CD14-positive monocyte (primary cell): ENCODE data around the gene FTH1. TPM values are rescaled to one million over a fixed set of nuclear protein-coding genes. Genes with fewer than 3 reads are reported as not detected.

Experiments
- DNase-seq, 3 donors: peaks; one replicate each; pipeline ENCODE4 v3.0.0-alpha.2; 2011 to 2022
- H2AFZ ChIP-seq: 2 replicates; pipeline ENCODE4 v1.6.0; 2012; ENCODE audit warnings: mild to moderate bottlenecking, low read depth, low read length, inconsistent platforms; ENCODE audit not compliant: insufficient read depth, poor library complexity, severe bottlenecking
- H3K27ac ChIP-seq, 2 donors: 1 replicate in 1 of 2; 2 replicates in 1 of 2; pipeline ENCODE4 v1.5.1; 2012 to 2013; ENCODE audit warnings: low read length in 2 of 2, control low read depth in 1 of 2, inconsistent platforms in 1 of 2, low read depth in 1 of 2, mild to moderate bottlenecking in 1 of 2
- H3K27me3 ChIP-seq, 2 donors: one replicate each; pipeline versions ENCODE4 v1.6.0 to v1.6.1; 2011 to 2013; ENCODE audit warnings: low read length in 2 of 2; ENCODE audit not compliant: control insufficient read depth in 2 of 2, insufficient read depth in 2 of 2
- H3K36me3 ChIP-seq, 2 donors: replicated peaks in 1 of 2; 1 replicate in 1 of 2; 2 replicates in 1 of 2; pipeline versions ENCODE4 v1.5.1 to v1.6.1; 2012 to 2013; ENCODE audit warnings: low read length in 2 of 2, control low read depth in 1 of 2, inconsistent platforms in 1 of 2, mild to moderate bottlenecking in 1 of 2; ENCODE audit not compliant: insufficient read depth in 2 of 2, control insufficient read depth in 1 of 2
- H3K4me1 ChIP-seq, 2 donors: 1 replicate in 1 of 2; 2 replicates in 1 of 2; pipeline versions ENCODE4 v1.5.1 to v1.6.1; 2012 to 2013; ENCODE audit warnings: low read length in 2 of 2, control low read depth in 1 of 2, inconsistent platforms in 1 of 2, mild to moderate bottlenecking in 1 of 2, moderate library complexity in 1 of 2; ENCODE audit not compliant: insufficient read depth in 2 of 2, control insufficient read depth in 1 of 2
- H3K4me2 ChIP-seq: replicated peaks from 2 replicates; pipeline ENCODE3; 2012; ENCODE audit warnings: low read length, moderate library complexity, mild to moderate bottlenecking; ENCODE audit not compliant: poor library complexity, severe bottlenecking; ENCODE audit errors: extremely low read depth
- H3K4me3 ChIP-seq, 3 experiments: fragments of 200-600 bp in 1 of 3; sonication (generic) in 1 of 3; replicated peaks in 1 of 3; 1 replicate in 2 of 3; 2 replicates in 1 of 3; pipeline ENCODE4 v1.5.1; 2011 to 2013; ENCODE audit warnings: low read length in 3 of 3, mild to moderate bottlenecking in 3 of 3, control low read depth in 2 of 3, low read depth in 2 of 3, inconsistent platforms in 1 of 3, moderate library complexity in 1 of 3
- H3K79me2 ChIP-seq: 2 replicates; pipeline ENCODE4 v1.6.0; 2012; ENCODE audit warnings: mild to moderate bottlenecking, control low read depth, inconsistent platforms, low read length, moderate library complexity; ENCODE audit not compliant: insufficient read depth
- H3K9ac ChIP-seq: 2 replicates; pipeline ENCODE4 v1.6.0; 2017; ENCODE audit warnings: low read length, mild to moderate bottlenecking; ENCODE audit not compliant: insufficient read depth, poor library complexity, severe bottlenecking
- H3K9me3 ChIP-seq, 2 donors: replicated peaks in 1 of 2; 1 replicate in 1 of 2; 2 replicates in 1 of 2; pipeline versions ENCODE4 v1.5.1 to v1.6.1; 2012 to 2013; ENCODE audit warnings: low read length in 2 of 2, control low read depth in 1 of 2; ENCODE audit not compliant: control insufficient read depth in 1 of 2, insufficient read depth in 1 of 2
- H4K20me1 ChIP-seq: 2 replicates; pipeline ENCODE4 v1.6.0; 2012; ENCODE audit warnings: mild to moderate bottlenecking, low read length, control low read depth, moderate library complexity; ENCODE audit not compliant: insufficient read depth
- H3K27ac Mint-ChIP-seq, 7 donors: one replicate each; pipeline ENCODE4 v1.8.0; 2020; ENCODE audit warnings: mild to moderate bottlenecking in 7 of 7, mixed read lengths in 7 of 7, moderate library complexity in 6 of 7, inconsistent platforms in 2 of 7
- H3K27me3 Mint-ChIP-seq, 3 donors: one replicate each; pipeline ENCODE4 v1.8.0; 2021 to 2022; ENCODE audit warnings: low read depth in 3 of 3, mild to moderate bottlenecking in 3 of 3, mixed read lengths in 3 of 3, moderate library complexity in 3 of 3, inconsistent platforms in 1 of 3
- H3K36me3 Mint-ChIP-seq, 2 donors: one replicate each; pipeline ENCODE4 v1.8.0; 2020; ENCODE audit warnings: mixed read lengths in 2 of 2, inconsistent platforms in 1 of 2, mild to moderate bottlenecking in 1 of 2
- H3K4me1 Mint-ChIP-seq: one replicate; pipeline ENCODE4 v1.8.0; 2020; ENCODE audit warnings: mild to moderate bottlenecking, mixed read lengths
- H3K4me3 Mint-ChIP-seq, 2 donors: one replicate each; pipeline ENCODE4 v1.8.0; 2020; ENCODE audit warnings: mild to moderate bottlenecking in 2 of 2, mixed read lengths in 2 of 2, moderate library complexity in 1 of 2
- H3K9me3 Mint-ChIP-seq, 7 donors: one replicate each; pipeline ENCODE4 v1.8.0; 2020 to 2022; ENCODE audit warnings: mixed read lengths in 7 of 7, mild to moderate bottlenecking in 6 of 7, moderate library complexity in 6 of 7, inconsistent platforms in 2 of 7
- CTCF ChIP-seq: fragments of 200-600 bp; IDR thresholded peaks from one replicate; pipeline ENCODE4 v1.8.0; 2022; ENCODE audit warnings: antibody characterized with exemption, mild to moderate bottlenecking
- WGBS: methylation state at CpG from one replicate; pipeline ENCODE4 v1.1.5; 2013; ENCODE audit warnings: missing lambda C conversion rate; ENCODE audit not compliant: insufficient coverage; 5-methylcytosine and 5-hydroxymethylcytosine counted together
- intact Hi-C, 2 donors: fragments of 100-400 bp; cut with micrococcal nuclease; formaldehyde crosslinking; loops; one replicate each; pipeline versions ENCODE4 v1.15.0 to v1.15.1; 2023
- polyA plus RNA-seq, 3 donors: library from polyadenylated mRNA; depleted of rRNA in 1 of 3; unstranded in 2 of 3; stranded (reverse) in 1 of 3; fragments of 300-500 nt in 2 of 3; fragments of >200 nt in 1 of 3; fragmentation: Illumina TruSeq in 2 of 3; gene quantifications; 1 replicate in 2 of 3; 2 replicates in 1 of 3; pipeline ENCODE4 v1.2.3, GENCODE V29; 2012 to 2021

The FTH1 gene
- polyA plus RNA-seq, 3 donors: 8,968 to 15,394 (median 11,239) TPM

GRCh38 chr11:61940466-61940865 is 27.0 kb downstream of the FTH1 start:
- intact Hi-C loops: no loop called here
- no peak for TF ChIP-seq CTCF
- H3K4me3 Mint-ChIP-seq: no peak overlapping the region
- H3K9me3 ChIP-seq: peaks cover 0 to 13% of the 10 kb centered on the region in 2 donors
- H3K4me1 ChIP-seq: no peaks in the 10 kb centered on the region
- peaks cover 3% of the 10 kb centered on the region for H3K4me1 Mint-ChIP-seq
- no peak overlapping the region for H2AFZ ChIP-seq
- H3K4me3 ChIP-seq: no peak overlapping the region
- peaks cover 2 to 25% (median 10%) of the 10 kb centered on the region in 3 donors for H3K27me3 Mint-ChIP-seq
- H3K27ac Mint-ChIP-seq: no peak overlapping the region
- no peaks in the 10 kb centered on the region for H4K20me1 ChIP-seq
- H3K4me2 ChIP-seq: no peak overlapping the region
- H3K79me2 ChIP-seq: no peaks in the 10 kb centered on the region
- WGBS: 89% methylated on average over 9 of the region's 10 CpGs
- H3K27ac ChIP-seq: no peak overlapping the region
- no peaks in the 10 kb centered on the region for H3K36me3 Mint-ChIP-seq
- DNase-seq: no peak
- peaks cover 7 to 22% (median 13%) of the 10 kb centered on the region in 7 donors for H3K9me3 Mint-ChIP-seq
- H3K36me3 ChIP-seq: no peaks in the 10 kb centered on the region
- H3K9ac ChIP-seq: no peak overlapping the region
- H3K27me3 ChIP-seq: peaks cover 0 to 4% of the 10 kb centered on the region in 2 donors

GRCh38 chr11:61935861-61936260 is 31.6 kb downstream of the FTH1 start:
- no peak for DNase-seq
- no peak overlapping the region for H3K27ac Mint-ChIP-seq
- H3K27me3 ChIP-seq: peaks cover 2 to 4% of the 10 kb centered on the region in 2 donors
- peaks cover 0 to 17% of the 10 kb centered on the region in 2 donors for H3K9me3 ChIP-seq
- intact Hi-C loops: no loop called here
- H3K36me3 Mint-ChIP-seq: no peaks in the 10 kb centered on the region
- H3K27ac ChIP-seq: no peak overlapping the region
- no peaks in the 10 kb centered on the region for H4K20me1 ChIP-seq
- H3K27me3 Mint-ChIP-seq: peaks cover 12 to 39% (median 13%) of the 10 kb centered on the region in 3 donors
- no peak overlapping the region for H2AFZ ChIP-seq
- no CpG with 5 or more reads among the region's 2 CpGs for WGBS
- H3K4me3 Mint-ChIP-seq: no peak overlapping the region
- H3K36me3 ChIP-seq: no peaks in the 10 kb centered on the region
- no peaks in the 10 kb centered on the region for H3K4me1 Mint-ChIP-seq
- H3K4me3 ChIP-seq: no peak overlapping the region
- no peaks in the 10 kb centered on the region for H3K4me1 ChIP-seq
- TF ChIP-seq CTCF: no peak
- H3K9ac ChIP-seq: no peak overlapping the region
- H3K9me3 Mint-ChIP-seq: peaks cover 9 to 26% (median 18%) of the 10 kb centered on the region in 7 donors
- H3K4me2 ChIP-seq: no peak overlapping the region
- no peaks in the 10 kb centered on the region for H3K79me2 ChIP-seq
